OCI-LY7 (cell line): ENCODE measurements around the gene FCMR. TPM values are rescaled to one million over a fixed set of nuclear protein-coding genes. Genes with fewer than 3 reads are reported as not detected.
"Not testable (repeated sequence)": the region's sequence is repeated elsewhere in the genome, so short reads cannot be mapped to it uniquely, and the experiment has no call there.

Source experiments
- BruUV-seq: library from RNA; stranded (reverse); fragments of 400-500 nt; replicated peaks from 2 replicates; lab custom pipeline; 2021; lab: Mats Ljungman, UMichigan
- CTCF ChIA-PET: fragments of 300-600 bp; sonication (Branson Sonifier 250); formaldehyde crosslinking; loops from one replicate; lab custom pipeline; 2022; ENCODE audit warnings: antibody characterized with exemption; ENCODE audit not compliant: unreplicated experiment; lab: Charles Lee
- POLR2A ChIA-PET: fragments of 300-600 bp; sonication (Branson Sonifier 250); formaldehyde crosslinking; loops from one replicate; lab custom pipeline; 2022; ENCODE audit warnings: antibody characterized with exemption; lab: Charles Lee
- DNase-seq: peaks from one replicate; pipeline ENCODE4 v3.0.0-alpha.2; 2015; ENCODE audit warnings: low spot score
- H2AFZ ChIP-seq: fragments of 200-600 bp; sonication (generic), shearing (Covaris generic); 2 replicates; pipeline ENCODE4 v1.6.1; 2014; ENCODE audit warnings: mild to moderate bottlenecking, antibody characterized with exemption, low read length, moderate library complexity
- H3K27ac ChIP-seq: fragments of 200-600 bp; sonication (generic); 2 replicates; pipeline ENCODE4 v1.5.1; 2014; ENCODE audit warnings: mixed run types, low read depth, mild to moderate bottlenecking, moderate library complexity, low read length, inconsistent platforms; ENCODE audit not compliant: poor library complexity, severe bottlenecking
- H3K36me3 ChIP-seq: fragments of 200-600 bp; sonication (generic); 2 replicates; pipeline ENCODE4 v1.6.1; 2014; ENCODE audit warnings: mild to moderate bottlenecking, antibody characterized with exemption, low read length, moderate library complexity, mixed read lengths; ENCODE audit not compliant: insufficient read depth
- H3K4me1 ChIP-seq: fragments of 200-600 bp; sonication (generic); 2 replicates; pipeline ENCODE4 v1.5.1; 2014; ENCODE audit warnings: mild to moderate bottlenecking, low read length; ENCODE audit not compliant: insufficient read depth, poor library complexity, severe bottlenecking
- H3K4me2 ChIP-seq: fragments of 200-600 bp; sonication (generic); 2 replicates; pipeline ENCODE4 v1.6.1; 2014; ENCODE audit warnings: mild to moderate bottlenecking, low read length
- H3K4me3 ChIP-seq: fragments of 200-600 bp; sonication (generic); 2 replicates; pipeline ENCODE4 v1.5.1; 2014; ENCODE audit warnings: mild to moderate bottlenecking, low read depth, low read length; ENCODE audit not compliant: poor library complexity, severe bottlenecking
- H3K79me2 ChIP-seq: fragments of 200-600 bp; sonication (generic); 2 replicates; pipeline ENCODE4 v1.6.1; 2016; ENCODE audit warnings: low read depth, mild to moderate bottlenecking, low read length, moderate library complexity, mixed read lengths; ENCODE audit not compliant: insufficient read depth
- H3K9me2 ChIP-seq: fragments of 200-600 bp; sonication (generic); 2 replicates; pipeline ENCODE4 v1.6.1; 2016; ENCODE audit warnings: mild to moderate bottlenecking, low read length, mixed read lengths; ENCODE audit not compliant: insufficient read depth
- H3K9me3 ChIP-seq: fragments of 200-600 bp; sonication (generic); 2 replicates; pipeline ENCODE4 v1.6.1; 2014; ENCODE audit warnings: mild to moderate bottlenecking, mixed run types, low read length, mixed read lengths
- H4K20me1 ChIP-seq: fragments of 200-600 bp; sonication (generic); 2 replicates; pipeline ENCODE4 v1.6.1; 2014; ENCODE audit warnings: mild to moderate bottlenecking, antibody characterized with exemption, low read length, moderate library complexity, mixed read lengths; ENCODE audit not compliant: insufficient read depth
- CTCF ChIP-seq: fragments of 200-600 bp; sonication (generic); conservative IDR thresholded peaks from 2 replicates; pipeline ENCODE4 v1.5.1; 2014; ENCODE audit warnings: mild to moderate bottlenecking, antibody characterized with exemption, low read length, moderate library complexity, mixed read lengths
- EZH2phosphoT487 ChIP-seq: fragments of 200-600 bp; sonication (generic); IDR thresholded peaks from 2 replicates; pipeline ENCODE4 v1.6.1; 2018; ENCODE audit warnings: low read depth, borderline replicate concordance, mild to moderate bottlenecking, mixed run types, antibody characterized with exemption, low read length, moderate library complexity, mixed read lengths
- intact Hi-C: fragments of 100-400 bp; cut with micrococcal nuclease; formaldehyde crosslinking; loops from one replicate; pipeline ENCODE4 v1.10.0; 2022; ENCODE audit not compliant: unreplicated experiment
- total RNA-seq, 2 experiments: library from RNA; depleted of rRNA in 1 of 2; stranded (reverse); fragments of >200 nt in 1 of 2; shearing (Covaris generic) in 1 of 2; gene quantifications; 2 replicates each; pipeline ENCODE4 v1.2.3, GENCODE V29; 2014 to 2022

Gene FCMR
- total RNA-seq, 2 experiments from 2014 or later, result 5.2 to 9.2 TPM

GRCh38 chr1:206855859-206856258 lies 65.9 kb downstream of the FCMR start:
- POLR2A ChIA-PET, result no interaction called here
- H4K20me1 ChIP-seq, result no peaks in the 10 kb centered on the region
- no peak for DNase-seq
- H3K4me2 ChIP-seq, result no peak overlapping the region
- H3K27ac ChIP-seq, result no peak overlapping the region
- H3K79me2 ChIP-seq, result no peaks in the 10 kb centered on the region
- TF ChIP-seq CTCF, result no peak
- TF ChIP-seq EZH2phosphoT487, result no peak
- no peaks in the 10 kb centered on the region for H3K36me3 ChIP-seq
- BruUV-seq, result no TSS peak
- H2AFZ ChIP-seq, result no peak overlapping the region
- no peak overlapping the region for H3K4me3 ChIP-seq
- CTCF ChIA-PET, result no interaction called here
- H3K9me2 ChIP-seq, result no peaks in the 10 kb centered on the region
- intact Hi-C loops, result no loop called here
- peaks cover 4% of the 10 kb centered on the region for H3K4me1 ChIP-seq
- H3K9me3 ChIP-seq, result no peaks in the 10 kb centered on the region

GRCh38 chr1:206854401-206855129 lies 67.2 kb downstream of the FCMR start:
- peaks cover 4% of the 10 kb centered on the region for H3K4me1 ChIP-seq
- H3K27ac ChIP-seq, result no peak overlapping the region
- no peaks in the 10 kb centered on the region for H3K36me3 ChIP-seq
- no peak overlapping the region for H3K4me3 ChIP-seq
- no peaks in the 10 kb centered on the region for H3K9me2 ChIP-seq
- CTCF ChIA-PET, result no interaction called here
- intact Hi-C loops, result no loop called here
- TF ChIP-seq CTCF, result no peak
- no peak for TF ChIP-seq EZH2phosphoT487
- H3K9me3 ChIP-seq, result no peaks in the 10 kb centered on the region
- BruUV-seq, result no TSS peak
- no peak overlapping the region for H3K4me2 ChIP-seq
- H3K79me2 ChIP-seq, result no peaks in the 10 kb centered on the region
- H4K20me1 ChIP-seq, result no peaks in the 10 kb centered on the region
- no peak for DNase-seq
- POLR2A ChIA-PET, result interaction anchor here (0.6 to 1.4 kb wide), 3 partner anchors 10 to 206 kb away, joined by 3 to 5 read pairs (median 4); no protein-coding TSS in a partner anchor
- no peak overlapping the region for H2AFZ ChIP-seq

GRCh38 chr1:206853696-206854095 lies 68.0 kb downstream of the FCMR start:
- H3K9me3 ChIP-seq, H3K36me3 ChIP-seq, H3K79me2 ChIP-seq, intact Hi-C loops, DNase-seq, H3K4me2 ChIP-seq, BruUV-seq, H3K4me1 ChIP-seq, H3K27ac ChIP-seq, H3K9me2 ChIP-seq, CTCF ChIA-PET, H4K20me1 ChIP-seq, H3K4me3 ChIP-seq, H2AFZ ChIP-seq: not testable (repeated sequence)
- POLR2A ChIA-PET, result interaction anchor here (1.5 kb wide), 1 partner anchor 22 kb away, joined by 4 read pairs; no protein-coding TSS in a partner anchor

Other genes starting within 250 kb of the FCMR start
- gene MAPKAPK2, start 237.0 kb downstream of the FCMR start, total RNA-seq (2014; rRNA removed; shearing (Covaris generic)), result 14.5 and 16.3 TPM in 2 replicates
- gene MAPKAPK2, start 237.0 kb downstream of the FCMR start, total RNA-seq (2022), result 39.9 and 46.5 TPM in 2 replicates
- not detected in 2 replicates for gene IL19, start 151.2 kb downstream of the FCMR start, total RNA-seq (2014; rRNA removed; shearing (Covaris generic))
- not detected in 2 replicates for gene IL19, start 151.2 kb downstream of the FCMR start, total RNA-seq (2022)
- gene IL10, start 149.4 kb downstream of the FCMR start, total RNA-seq (2014; rRNA removed; shearing (Covaris generic)), result not detected in 2 replicates
- not detected in 2 replicates for gene IL10, start 149.4 kb downstream of the FCMR start, total RNA-seq (2022)
- gene IL20, start 56.3 kb downstream of the FCMR start, total RNA-seq (2014; rRNA removed; shearing (Covaris generic)), result not detected in 2 replicates
- not detected in 2 replicates for gene IL20, start 56.3 kb downstream of the FCMR start, total RNA-seq (2022)
- not detected in 2 replicates for gene IL24, start 24.5 kb downstream of the FCMR start, total RNA-seq (2014; rRNA removed; shearing (Covaris generic))
- gene IL24, start 24.5 kb downstream of the FCMR start, total RNA-seq (2022), result not detected in 2 replicates
- gene PIGR, start 24.5 kb upstream of the FCMR start, total RNA-seq (2014; rRNA removed; shearing (Covaris generic)), result 0.03 TPM in 1 of 2 replicates, not detected in the other
- 0.17 TPM in 1 of 2 replicates, not detected in the other for gene PIGR, start 24.5 kb upstream of the FCMR start, total RNA-seq (2022)
- not detected in 2 replicates for gene FCAMR, start 48.5 kb upstream of the FCMR start, total RNA-seq (2014; rRNA removed; shearing (Covaris generic))
- gene FCAMR, start 48.5 kb upstream of the FCMR start, total RNA-seq (2022), result not detected in 2 replicates
- gene C1orf116, start 110.8 kb upstream of the FCMR start, total RNA-seq (2014; rRNA removed; shearing (Covaris generic)), result not detected in 2 replicates
- not detected in 2 replicates for gene C1orf116, start 110.8 kb upstream of the FCMR start, total RNA-seq (2022)
- gene YOD1, start 129.3 kb upstream of the FCMR start, total RNA-seq (2014; rRNA removed; shearing (Covaris generic)), result 13.1 and 16.2 TPM in 2 replicates
- gene YOD1, start 129.3 kb upstream of the FCMR start, total RNA-seq (2022), result 16.5 and 17.4 TPM in 2 replicates
- 8.8 and 9.8 TPM in 2 replicates for gene PFKFB2, start 131.3 kb upstream of the FCMR start, total RNA-seq (2014; rRNA removed; shearing (Covaris generic))
- gene PFKFB2, start 131.3 kb upstream of the FCMR start, total RNA-seq (2022), result 13.1 and 14.4 TPM in 2 replicates
- not detected in 2 replicates for gene C4BPB, start 166.9 kb upstream of the FCMR start, total RNA-seq (2014; rRNA removed; shearing (Covaris generic))
- not detected in 2 replicates for gene C4BPB, start 166.9 kb upstream of the FCMR start, total RNA-seq (2022)
- gene C4BPA, start 182.3 kb upstream of the FCMR start, total RNA-seq (2014; rRNA removed; shearing (Covaris generic)), result not detected in 2 replicates
- not detected in 2 replicates for gene C4BPA, start 182.3 kb upstream of the FCMR start, total RNA-seq (2022)